DND-41 (cell line): ENCODE results near the gene NIPAL3.
A peak's percentile ranks its signal among the peaks of the same experiment; 100 is the strongest.

ENCODE experiments used
- ATAC-seq: fragments of 200-7000 bp; cut with Tn5 transposase; 3 replicates; pipeline ENCODE4 v1.9.1; 2021; ENCODE audit warnings: low read depth; ENCODE audit not compliant: insufficient read depth
- DNase-seq: peaks from one replicate; pipeline ENCODE4 v3.0.0-alpha.2; 2020
- H2AFZ ChIP-seq: 2 replicates; pipeline ENCODE4 v1.6.0; 2012; ENCODE audit warnings: low read depth, low read length
- H3K27ac ChIP-seq: 2 replicates; pipeline ENCODE4 v1.5.1; 2012; ENCODE audit warnings: low read length, inconsistent platforms
- H3K27me3 ChIP-seq: fragments of 200-600 bp; sonication (generic); 2 replicates; pipeline ENCODE4 v1.6.0; 2012; ENCODE audit warnings: low read length, mild to moderate bottlenecking, inconsistent platforms; ENCODE audit not compliant: insufficient read depth, poor library complexity
- H3K36me3 ChIP-seq: 2 replicates; pipeline ENCODE4 v1.5.1; 2012; ENCODE audit warnings: low read length, inconsistent platforms; ENCODE audit not compliant: insufficient read depth
- H3K4me1 ChIP-seq: 2 replicates; pipeline ENCODE4 v1.5.1; 2012; ENCODE audit warnings: mild to moderate bottlenecking, low read length; ENCODE audit not compliant: insufficient read depth
- H3K4me2 ChIP-seq: 2 replicates; pipeline ENCODE4 v1.6.0; 2012; ENCODE audit warnings: mild to moderate bottlenecking, moderate library complexity, low read length, inconsistent platforms; ENCODE audit not compliant: insufficient read depth
- H3K4me3 ChIP-seq, 2 experiments: fragments of 200-600 bp in 1 of 2; shearing (Covaris generic) in 1 of 2; 2 replicates each; pipeline ENCODE4 v1.5.1; 2012 to 2016; ENCODE audit warnings: inconsistent platforms in 2 of 2, low read length in 2 of 2, mild to moderate bottlenecking in 2 of 2, low read depth in 1 of 2, moderate library complexity in 1 of 2
- H3K79me2 ChIP-seq: 2 replicates; pipeline ENCODE4 v1.6.0; 2012; ENCODE audit warnings: low read length, inconsistent platforms; ENCODE audit not compliant: insufficient read depth
- H3K9ac ChIP-seq: 2 replicates; pipeline ENCODE4 v1.6.0; 2012; ENCODE audit warnings: low read depth, mild to moderate bottlenecking, inconsistent platforms, low read length, moderate library complexity
- H3K9me3 ChIP-seq: 2 replicates; pipeline ENCODE4 v1.5.1; 2012; ENCODE audit warnings: low read length, moderate library complexity, mild to moderate bottlenecking, inconsistent platforms; ENCODE audit not compliant: insufficient read depth, severe bottlenecking
- H4K20me1 ChIP-seq: 2 replicates; pipeline ENCODE4 v1.6.0; 2012; ENCODE audit warnings: low read length; ENCODE audit not compliant: insufficient read depth
- EZH2 ChIP-seq: IDR thresholded peaks from 3 replicates; pipeline ENCODE4 v1.6.1; 2012; ENCODE audit warnings: borderline replicate concordance, low read depth, mild to moderate bottlenecking, moderate library complexity, low read length, inconsistent platforms; ENCODE audit not compliant: severe bottlenecking
- TF ChIP-seq, protein P1 (sequence below): IDR thresholded peaks from 2 replicates; pipeline ENCODE4 v1.5.1; 2012; ENCODE audit warnings: borderline replicate concordance, low read length, moderate library complexity, mild to moderate bottlenecking; ENCODE audit not compliant: poor library complexity, severe bottlenecking; ENCODE audit errors: extremely low read depth

NIPAL3 gene

GRCh38 chr1:24502709-24503058 is 87.1 kb downstream of the NIPAL3 start, which contains the start of gene RCAN3:
Gene RCAN3 (plus strand): TSS chr1:24502836. CDS start chr1:24514373, 11,537 bp downstream.
- Histone ChIP-seq H3K36me3 (no peaks in the 10 kb centered on the region), H4K20me1 (no peaks in the 10 kb centered on the region), H3K27me3 (peaks cover 53% of the 10 kb centered on the region), H3K4me2 (peak within 1 kb of the TSS; percentile 97), H2AFZ (peak within 1 kb of the TSS; percentile 80), H3K9me3 (no peaks in the 10 kb centered on the region), H3K4me3 (peak within 1 kb of the TSS; percentile 45 to 74; a peak in 3 of 4 replicates), H3K27ac (no peak within 1 kb of the TSS; the same call in 1 of the 2 replicates), H3K4me1 (peaks cover 18% of the 10 kb centered on the region), H3K9ac (peak within 1 kb of the TSS; percentile 58), H3K79me2 (no peaks in the 10 kb centered on the region)
- TF ChIP-seq, protein P1, sequence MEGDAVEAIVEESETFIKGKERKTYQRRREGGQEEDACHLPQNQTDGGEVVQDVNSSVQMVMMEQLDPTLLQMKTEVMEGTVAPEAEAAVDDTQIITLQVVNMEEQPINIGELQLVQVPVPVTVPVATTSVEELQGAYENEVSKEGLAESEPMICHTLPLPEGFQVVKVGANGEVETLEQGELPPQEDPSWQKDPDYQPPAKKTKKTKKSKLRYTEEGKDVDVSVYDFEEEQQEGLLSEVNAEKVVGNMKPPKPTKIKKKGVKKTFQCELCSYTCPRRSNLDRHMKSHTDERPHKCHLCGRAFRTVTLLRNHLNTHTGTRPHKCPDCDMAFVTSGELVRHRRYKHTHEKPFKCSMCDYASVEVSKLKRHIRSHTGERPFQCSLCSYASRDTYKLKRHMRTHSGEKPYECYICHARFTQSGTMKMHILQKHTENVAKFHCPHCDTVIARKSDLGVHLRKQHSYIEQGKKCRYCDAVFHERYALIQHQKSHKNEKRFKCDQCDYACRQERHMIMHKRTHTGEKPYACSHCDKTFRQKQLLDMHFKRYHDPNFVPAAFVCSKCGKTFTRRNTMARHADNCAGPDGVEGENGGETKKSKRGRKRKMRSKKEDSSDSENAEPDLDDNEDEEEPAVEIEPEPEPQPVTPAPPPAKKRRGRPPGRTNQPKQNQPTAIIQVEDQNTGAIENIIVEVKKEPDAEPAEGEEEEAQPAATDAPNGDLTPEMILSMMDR, result no peak
- ATAC-seq, result peak; percentile 97
- DNase-seq, result peak; percentile 85

DNA sequence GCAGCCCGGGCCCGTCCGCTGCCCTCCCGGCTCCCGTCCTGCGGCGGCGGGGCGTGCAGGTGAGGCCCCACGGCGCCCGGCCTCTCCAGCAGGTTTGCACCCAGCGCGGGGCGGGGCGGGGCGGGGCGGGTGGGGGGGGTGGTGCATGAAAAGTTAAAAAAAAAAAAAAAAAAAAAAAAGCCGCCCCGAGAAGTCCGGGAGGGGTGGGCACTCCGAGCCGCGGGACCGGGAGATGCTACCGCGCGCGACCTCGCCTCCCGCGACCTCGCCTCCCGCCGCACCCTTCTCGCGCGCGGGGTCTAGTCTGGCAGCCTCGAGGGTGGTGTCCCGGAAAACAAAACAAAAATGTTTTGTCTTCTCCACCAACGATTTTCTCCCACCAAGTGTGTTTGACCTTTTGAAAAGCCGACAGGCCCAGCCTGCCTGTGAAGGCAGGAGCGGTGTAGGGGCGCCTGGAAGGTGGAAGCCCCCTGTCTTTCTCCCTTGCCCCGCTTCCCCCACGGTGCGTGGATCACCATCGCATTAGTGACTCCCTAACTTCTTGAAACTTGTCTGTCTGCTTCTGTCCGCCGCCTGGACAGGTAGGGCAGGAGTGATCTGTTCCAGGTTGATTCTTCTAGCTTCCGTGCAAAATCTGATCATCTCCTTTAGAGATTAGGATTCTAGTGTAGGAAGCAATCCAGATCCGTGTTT is 87.6 kb downstream of the NIPAL3 start:
- Histone ChIP-seq H3K4me2 (peak overlapping the region; percentile 97), H4K20me1 (no peaks in the 10 kb centered on the region), H3K9ac (peak overlapping the region; percentile 58; the same call in 1 of the 2 replicates), H3K27me3 (peaks cover 53% of the 10 kb centered on the region), H2AFZ (0 out of 2 replicates have a peak overlapping the region, but pooled peaks have one; percentile 47), H3K4me1 (peaks cover 18% of the 10 kb centered on the region), H3K4me3 (peak overlapping the region in 1 of 2 experiments; percentile 74; a peak in 2 of 4 replicates), H3K36me3 (no peaks in the 10 kb centered on the region), H3K27ac (no peak overlapping the region), H3K79me2 (no peaks in the 10 kb centered on the region), H3K9me3 (no peaks in the 10 kb centered on the region)
- TF ChIP-seq, protein P1, result no peak
- TF ChIP-seq EZH2, result peak; percentile 94
- ATAC-seq, result no peak
- no peak for DNase-seq

GRCh38 chr1:24503870-24504523 is 88.4 kb downstream of the NIPAL3 start:
- H3K27ac ChIP-seq, result no peak overlapping the region
- H3K9me3 ChIP-seq, result no peaks in the 10 kb centered on the region
- H3K9ac ChIP-seq, result no peak overlapping the region
- H3K4me2 ChIP-seq, result no peak overlapping the region
- H4K20me1 ChIP-seq, result no peaks in the 10 kb centered on the region
- H3K36me3 ChIP-seq, result no peaks in the 10 kb centered on the region
- TF ChIP-seq EZH2, result no peak
- TF ChIP-seq, protein P1, result no peak
- H2AFZ ChIP-seq, result no peak overlapping the region
- H3K27me3 ChIP-seq, result peaks cover 53% of the 10 kb centered on the region
- no peaks in the 10 kb centered on the region for H3K79me2 ChIP-seq
- DNase-seq, result no peak
- no peak for ATAC-seq
- H3K4me3 ChIP-seq, result no peak overlapping the region
- peaks cover 18% of the 10 kb centered on the region for H3K4me1 ChIP-seq
